Smooth muscle cell (in vitro differentiated cells): Measurements from ENCODE around the gene FITM1. TPM values are rescaled to one million over a fixed set of nuclear protein-coding genes. Genes with fewer than 3 reads are reported as not detected.

Experiments
- DNase-seq: peaks from one replicate; lab custom pipeline; 2025; ENCODE audit not compliant: unreplicated experiment; lab: John Stamatoyannopoulos, UW
- H2AFZ ChIP-seq: fragments of 200-600 bp; sonication (generic); 2 replicates; pipeline ENCODE4 v1.6.0; 2016; ENCODE audit warnings: antibody characterized with exemption, low read depth, mild to moderate bottlenecking
- H3F3A ChIP-seq: fragments of 200-600 bp; sonication (generic); 2 replicates; pipeline ENCODE4 v1.6.0; 2017; ENCODE audit warnings: antibody characterized with exemption, low read depth
- H3K27ac ChIP-seq: fragments of 200-600 bp; sonication (generic); 2 replicates; pipeline ENCODE4 v1.5.1; 2016; ENCODE audit warnings: low read depth, mild to moderate bottlenecking
- H3K27me3 ChIP-seq: fragments of 200-600 bp; sonication (generic); 2 replicates; pipeline ENCODE4 v1.6.1; 2016; ENCODE audit warnings: low read depth, mild to moderate bottlenecking
- H3K36me3 ChIP-seq: fragments of 200-600 bp; sonication (generic); 2 replicates; pipeline ENCODE4 v1.5.1; 2016; ENCODE audit warnings: low read depth
- H3K4me1 ChIP-seq: fragments of 200-600 bp; sonication (generic); 2 replicates; pipeline ENCODE4 v1.5.1; 2016; ENCODE audit warnings: low read depth
- H3K4me2 ChIP-seq: fragments of 200-600 bp; sonication (generic); 2 replicates; pipeline ENCODE4 v1.6.0; 2016; ENCODE audit warnings: mild to moderate bottlenecking
- H3K4me3 ChIP-seq: fragments of 200-600 bp; sonication (generic); 2 replicates; pipeline ENCODE4 v1.5.1; 2016; ENCODE audit warnings: mild to moderate bottlenecking
- H3K79me2 ChIP-seq: fragments of 200-600 bp; sonication (generic); 2 replicates; pipeline ENCODE4 v1.6.0; 2016; ENCODE audit warnings: low read depth, mild to moderate bottlenecking
- H3K9ac ChIP-seq: fragments of 200-600 bp; sonication (generic); 2 replicates; pipeline ENCODE4 v1.6.0; 2016; ENCODE audit warnings: low read depth
- H3K9me3 ChIP-seq: fragments of 200-600 bp; sonication (generic); replicated peaks from 2 replicates; pipeline ENCODE4 v1.5.1; 2016; ENCODE audit warnings: low read depth
- H4K20me1 ChIP-seq: fragments of 200-600 bp; sonication (generic); 2 replicates; pipeline ENCODE4 v1.6.0; 2016; ENCODE audit warnings: low read depth
- WGBS: methylation state at CpG from one replicate; pipeline ENCODE4 v1.1.7; 2016; ENCODE audit warnings: low lambda C conversion rate; 5-methylcytosine and 5-hydroxymethylcytosine counted together
- polyA plus RNA-seq: library from polyadenylated mRNA; unstranded; fragments of >200 nt; fragmentation: Nextera tagmentation; extraction: Ambion mirVana; gene quantifications from 2 replicates; pipeline ENCODE4 v1.2.1, GENCODE V29; 2016
- total RNA-seq: library from RNA; depleted of rRNA; stranded (reverse); fragments of >200 nt; gene quantifications from 2 replicates; pipeline ENCODE4 v1.2.3, GENCODE V29; 2014
- TF ChIP-seq, protein P1 (sequence below): fragments of 200-600 bp; sonication (generic); IDR thresholded peaks from 2 replicates; pipeline ENCODE4 v1.5.1; 2017; ENCODE audit warnings: borderline replicate concordance, mild to moderate bottlenecking, antibody characterized with exemption; ENCODE audit not compliant: insufficient read depth, poor library complexity, severe bottlenecking

The FITM1 gene
- total and polyA plus RNA-seq, 2 experiments from 2014 or later, result 0.31 TPM; not detected in 1

DNA sequence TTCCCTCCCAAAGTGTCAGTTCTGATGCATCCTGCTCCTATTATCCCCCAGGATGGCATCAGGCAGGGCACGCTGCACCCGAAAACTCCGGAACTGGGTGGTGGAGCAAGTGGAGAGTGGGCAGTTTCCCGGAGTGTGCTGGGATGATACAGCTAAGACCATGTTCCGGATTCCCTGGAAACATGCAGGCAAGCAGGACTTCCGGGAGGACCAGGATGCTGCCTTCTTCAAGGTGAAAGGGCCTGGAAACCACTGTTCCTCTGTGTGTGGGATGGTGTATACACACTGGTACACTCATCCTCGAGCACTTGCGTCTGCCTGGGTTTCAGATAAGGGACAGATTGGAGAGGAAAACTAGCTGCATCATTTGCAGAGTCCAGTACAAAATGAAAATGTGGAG lies 31.6 kb downstream of the FITM1 start:
- no peak for DNase-seq
- peaks cover 14% of the 10 kb centered on the region for H3K79me2 ChIP-seq
- no peak overlapping the region for H3K27ac ChIP-seq
- H3K4me1 ChIP-seq, result peaks cover 7% of the 10 kb centered on the region
- TF ChIP-seq, protein P1, sequence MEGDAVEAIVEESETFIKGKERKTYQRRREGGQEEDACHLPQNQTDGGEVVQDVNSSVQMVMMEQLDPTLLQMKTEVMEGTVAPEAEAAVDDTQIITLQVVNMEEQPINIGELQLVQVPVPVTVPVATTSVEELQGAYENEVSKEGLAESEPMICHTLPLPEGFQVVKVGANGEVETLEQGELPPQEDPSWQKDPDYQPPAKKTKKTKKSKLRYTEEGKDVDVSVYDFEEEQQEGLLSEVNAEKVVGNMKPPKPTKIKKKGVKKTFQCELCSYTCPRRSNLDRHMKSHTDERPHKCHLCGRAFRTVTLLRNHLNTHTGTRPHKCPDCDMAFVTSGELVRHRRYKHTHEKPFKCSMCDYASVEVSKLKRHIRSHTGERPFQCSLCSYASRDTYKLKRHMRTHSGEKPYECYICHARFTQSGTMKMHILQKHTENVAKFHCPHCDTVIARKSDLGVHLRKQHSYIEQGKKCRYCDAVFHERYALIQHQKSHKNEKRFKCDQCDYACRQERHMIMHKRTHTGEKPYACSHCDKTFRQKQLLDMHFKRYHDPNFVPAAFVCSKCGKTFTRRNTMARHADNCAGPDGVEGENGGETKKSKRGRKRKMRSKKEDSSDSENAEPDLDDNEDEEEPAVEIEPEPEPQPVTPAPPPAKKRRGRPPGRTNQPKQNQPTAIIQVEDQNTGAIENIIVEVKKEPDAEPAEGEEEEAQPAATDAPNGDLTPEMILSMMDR, result no peak
- H2AFZ ChIP-seq, result no peak overlapping the region
- H3K4me3 ChIP-seq, result peak overlapping the region; percentile 60
- peak overlapping the region; percentile 92 for H3K4me2 ChIP-seq
- peaks cover 9% of the 10 kb centered on the region for H3F3A ChIP-seq
- no peaks in the 10 kb centered on the region for H3K36me3 ChIP-seq
- WGBS, result 81% methylated on average over 8 of the region's 8 CpGs
- no peaks in the 10 kb centered on the region for H3K9me3 ChIP-seq
- H3K9ac ChIP-seq, result peak overlapping the region; percentile 77
- no peaks in the 10 kb centered on the region for H3K27me3 ChIP-seq
- H4K20me1 ChIP-seq, result no peaks in the 10 kb centered on the region

DNA sequence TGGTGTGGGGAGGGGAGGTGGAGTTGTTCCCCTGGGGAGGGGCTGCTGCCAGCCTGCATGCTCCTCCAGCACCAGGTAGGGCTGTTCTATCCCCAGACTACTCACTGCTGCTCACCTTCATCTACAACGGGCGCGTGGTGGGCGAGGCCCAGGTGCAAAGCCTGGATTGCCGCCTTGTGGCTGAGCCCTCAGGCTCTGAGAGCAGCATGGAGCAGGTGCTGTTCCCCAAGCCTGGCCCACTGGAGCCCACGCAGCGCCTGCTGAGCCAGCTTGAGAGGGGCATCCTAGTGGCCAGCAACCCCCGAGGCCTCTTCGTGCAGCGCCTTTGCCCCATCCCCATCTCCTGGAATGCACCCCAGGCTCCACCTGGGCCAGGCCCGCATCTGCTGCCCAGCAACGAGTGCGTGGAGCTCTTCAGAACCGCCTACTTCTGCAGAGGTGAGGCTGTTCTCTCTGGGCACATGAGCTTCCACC lies 34.1 kb downstream of the FITM1 start:
- WGBS, result 96% methylated on average over 14 of the region's 14 CpGs

GRCh38 chr14:24165785-24166184 lies 35.3 kb downstream of the FITM1 start:
- WGBS, result over 99% methylated on average over 5 of the region's 5 CpGs
- Histone ChIP-seq H3K79me2 (peaks cover 14% of the 10 kb centered on the region), H3K36me3 (no peaks in the 10 kb centered on the region), H3K9me3 (no peaks in the 10 kb centered on the region), H3K27ac (no peak overlapping the region), H3K4me1 (peaks cover 7% of the 10 kb centered on the region), H3K9ac (no peak overlapping the region), H3K4me3 (no peak overlapping the region), H4K20me1 (no peaks in the 10 kb centered on the region), H3K27me3 (no peaks in the 10 kb centered on the region), H2AFZ (no peak overlapping the region), H3K4me2 (no peak overlapping the region), H3F3A (peaks cover under 1% of the 10 kb centered on the region)
- no peak for DNase-seq
- TF ChIP-seq, protein P1, result no peak

More for the DNA sequence above, 34.1 kb downstream of the FITM1 start:
- H4K20me1 ChIP-seq, result no peaks in the 10 kb centered on the region
- no peak overlapping the region for H3K4me2 ChIP-seq
- H3K79me2 ChIP-seq, result peaks cover 14% of the 10 kb centered on the region
- H3K27ac ChIP-seq, result no peak overlapping the region
- H2AFZ ChIP-seq, result no peak overlapping the region
- no peaks in the 10 kb centered on the region for H3K36me3 ChIP-seq
- H3K4me3 ChIP-seq, result no peak overlapping the region
- no peak for DNase-seq
- H3F3A ChIP-seq, result peaks cover 7% of the 10 kb centered on the region
- H3K9me3 ChIP-seq, result no peaks in the 10 kb centered on the region
- TF ChIP-seq, protein P1, result no peak
- no peak overlapping the region for H3K9ac ChIP-seq
- peaks cover 7% of the 10 kb centered on the region for H3K4me1 ChIP-seq
- H3K27me3 ChIP-seq, result no peaks in the 10 kb centered on the region

GRCh38 chr14:24167469-24168114 lies 37.1 kb downstream of the FITM1 start:
- no peak overlapping the region for H3K27ac ChIP-seq
- no peaks in the 10 kb centered on the region for H4K20me1 ChIP-seq
- no peaks in the 10 kb centered on the region for H3K79me2 ChIP-seq
- no peaks in the 10 kb centered on the region for H3F3A ChIP-seq
- no peak for DNase-seq
- peaks cover 9% of the 10 kb centered on the region for H3K4me1 ChIP-seq
- H2AFZ ChIP-seq, result no peak overlapping the region
- H3K9ac ChIP-seq, result no peak overlapping the region
- H3K4me2 ChIP-seq, result no peak overlapping the region
- H3K36me3 ChIP-seq, result no peaks in the 10 kb centered on the region
- H3K9me3 ChIP-seq, result no peaks in the 10 kb centered on the region
- TF ChIP-seq, protein P1, result no peak
- H3K4me3 ChIP-seq, result no peak overlapping the region
- 100% methylated on average over 3 of the region's 3 CpGs for WGBS
- no peaks in the 10 kb centered on the region for H3K27me3 ChIP-seq
